Amygdala (tissue), 56 donors: Measurements from ENCODE around the gene ATP12A.
"Not testable (repeated sequence)": the region's sequence is repeated elsewhere in the genome, so short reads cannot be mapped to it uniquely, and the experiment has no call there.

ENCODE experiments used
- DNase-seq, 56 donors: peaks; one replicate each; lab custom pipeline; 2025; lab: John Stamatoyannopoulos, UW

Gene ATP12A

DNA sequence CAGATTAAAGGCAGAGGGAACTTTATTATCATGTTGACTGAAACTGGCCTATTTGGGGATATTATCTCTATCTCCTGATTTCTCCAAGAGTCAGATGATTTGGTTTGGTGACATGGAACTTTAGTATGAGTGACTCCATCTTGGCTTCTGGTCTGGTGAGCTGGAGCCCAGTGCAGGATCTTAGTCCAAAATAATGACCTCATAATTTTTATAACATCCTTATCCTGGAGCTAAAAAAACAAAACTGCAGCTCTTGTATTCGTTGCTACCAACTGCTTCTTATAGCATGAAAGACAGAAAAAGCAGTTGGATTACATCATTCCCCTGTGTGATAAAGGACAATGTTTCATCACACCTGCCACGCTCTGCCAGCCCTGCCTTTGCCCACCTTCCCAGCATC lies 44.5 kb downstream of the ATP12A start:
- no peak for DNase-seq

DNA sequence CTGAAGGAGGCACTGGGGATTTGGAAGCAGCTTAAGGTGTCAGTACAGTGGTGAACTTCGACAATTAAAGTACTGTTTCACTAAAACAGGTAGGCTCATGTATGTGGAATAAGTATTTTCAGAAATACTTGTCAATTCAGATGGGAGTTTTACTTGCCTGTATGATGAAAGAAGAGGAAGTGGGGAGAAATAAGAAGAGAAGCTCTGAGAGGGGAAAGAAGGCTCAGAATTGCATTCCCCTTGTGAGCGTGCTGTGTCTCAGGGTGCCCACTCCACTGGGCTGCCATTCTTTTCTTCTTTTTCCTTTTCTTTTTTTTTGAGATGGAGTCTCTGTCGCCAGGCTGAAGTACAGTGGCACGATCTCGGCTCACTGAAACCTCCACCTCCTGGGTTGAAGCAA lies 45.2 kb downstream of the ATP12A start:
- DNase-seq: no peak

DNA sequence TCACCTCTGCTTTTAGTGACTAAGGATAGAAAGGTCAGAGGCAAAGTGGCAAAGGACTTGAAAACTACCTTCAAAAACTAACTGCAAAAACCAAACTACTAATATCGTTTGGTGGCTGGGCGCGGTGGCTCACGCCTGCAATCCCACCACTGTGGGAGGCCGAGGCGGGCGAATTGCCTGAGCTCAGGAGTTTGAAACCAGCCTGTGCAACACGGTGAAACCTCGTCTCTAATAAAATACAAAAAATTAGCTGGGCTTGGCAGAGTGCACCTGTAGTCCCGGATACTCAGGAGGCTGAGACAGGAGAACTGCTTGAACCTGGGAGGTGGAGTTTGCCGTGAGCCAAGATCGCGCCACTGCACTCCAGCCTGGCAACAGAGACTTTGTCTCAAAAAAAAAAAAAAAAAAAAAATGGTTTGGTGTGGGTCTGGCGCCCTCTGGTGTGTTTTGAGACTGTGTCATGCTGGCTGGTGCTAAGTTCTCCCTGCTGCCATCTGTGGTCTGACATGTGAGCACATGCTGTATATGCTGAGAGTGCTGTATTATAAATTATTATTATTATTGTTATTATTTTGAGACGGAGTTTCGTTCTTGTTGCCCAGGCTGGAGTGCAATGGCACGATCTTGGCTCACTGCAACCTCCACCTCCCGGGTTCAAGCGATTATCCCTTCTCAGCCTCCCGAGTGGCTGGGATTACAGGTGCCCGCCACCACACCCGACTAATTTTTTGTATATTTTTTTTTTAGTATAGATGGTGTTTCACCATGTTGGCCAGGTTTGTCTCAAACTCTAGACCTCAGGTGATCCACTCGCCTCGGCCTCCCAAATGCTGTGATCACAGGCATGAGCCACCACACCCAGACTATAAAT lies 47.8 kb downstream of the ATP12A start:
- DNase-seq: peak in 41 of 56 donors; percentile 4 to 69 (median 31)

DNA sequence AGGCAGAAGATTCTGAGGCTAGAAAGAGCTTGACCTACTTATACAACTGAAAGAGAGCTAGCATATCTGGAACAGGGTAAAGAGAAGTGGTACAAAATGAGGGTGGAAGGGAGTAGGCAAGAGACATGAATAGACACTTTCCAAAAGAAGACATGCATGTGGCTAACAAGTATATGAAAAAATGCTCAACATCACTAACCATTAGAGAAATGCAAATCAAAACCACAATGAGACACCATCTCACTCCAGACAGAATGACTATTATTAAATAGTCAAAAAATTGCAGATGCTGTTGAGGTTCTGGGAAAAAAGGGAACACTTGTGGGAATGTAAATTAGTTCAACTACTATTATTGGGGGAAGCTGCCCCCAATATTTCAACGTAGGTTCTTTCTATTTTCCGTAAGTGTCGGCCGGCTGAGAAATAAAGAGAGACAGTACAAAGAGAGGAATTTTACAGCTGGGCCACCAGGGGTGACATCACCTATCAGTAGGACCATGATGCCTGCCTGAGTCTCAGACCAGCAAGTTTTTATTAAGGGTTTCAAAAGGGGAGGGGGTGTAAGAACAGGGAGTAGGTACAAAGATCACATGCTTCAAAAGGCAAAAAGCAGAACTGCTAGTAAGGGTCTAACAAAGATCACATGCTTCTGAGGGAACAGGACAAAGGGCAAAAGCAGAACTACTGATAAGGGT lies 50.8 kb downstream of the ATP12A start:
- DNase-seq: not testable (repeated sequence)

DNA sequence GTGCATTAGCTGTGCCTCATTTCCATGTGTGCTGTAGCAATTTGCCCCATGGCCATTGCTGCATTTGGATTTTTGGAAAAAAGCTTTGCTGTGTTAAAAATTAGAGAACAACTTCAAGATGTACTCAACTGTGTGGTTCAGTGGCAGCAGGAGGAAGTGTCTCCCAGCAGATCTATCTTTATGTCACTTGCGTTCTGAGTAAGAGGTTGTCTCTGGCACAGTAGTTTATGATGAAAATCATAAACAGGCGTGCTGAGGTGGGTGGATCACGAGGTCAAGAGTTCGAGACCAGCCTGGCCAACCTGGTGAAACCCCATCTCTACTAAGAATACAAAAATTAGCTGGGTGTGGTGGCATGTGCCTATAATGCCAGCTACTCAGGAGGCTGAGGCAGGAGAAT lies 54.7 kb downstream of the ATP12A start:
- DNase-seq: no peak

DNA sequence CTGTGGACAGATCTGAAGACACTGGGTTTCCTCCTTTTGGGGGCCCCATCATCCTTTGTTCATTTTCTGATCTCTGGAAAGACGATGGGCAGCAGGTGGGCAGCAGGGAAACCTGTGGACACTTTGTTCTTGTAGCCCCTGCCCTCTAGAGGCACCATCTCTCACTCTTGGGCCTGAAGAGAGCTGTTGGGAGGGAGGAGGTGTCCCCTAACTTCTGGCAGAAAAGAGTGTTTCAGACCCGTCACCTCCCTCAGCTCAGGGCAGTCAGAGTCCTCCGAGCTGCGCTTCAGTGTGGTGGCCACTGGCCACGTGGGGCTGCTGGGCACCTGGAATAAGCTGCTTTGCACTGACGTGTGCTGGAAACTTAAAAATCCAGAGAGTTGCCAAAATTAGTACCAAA lies 56.8 kb downstream of the ATP12A start:
- no peak for DNase-seq

DNA sequence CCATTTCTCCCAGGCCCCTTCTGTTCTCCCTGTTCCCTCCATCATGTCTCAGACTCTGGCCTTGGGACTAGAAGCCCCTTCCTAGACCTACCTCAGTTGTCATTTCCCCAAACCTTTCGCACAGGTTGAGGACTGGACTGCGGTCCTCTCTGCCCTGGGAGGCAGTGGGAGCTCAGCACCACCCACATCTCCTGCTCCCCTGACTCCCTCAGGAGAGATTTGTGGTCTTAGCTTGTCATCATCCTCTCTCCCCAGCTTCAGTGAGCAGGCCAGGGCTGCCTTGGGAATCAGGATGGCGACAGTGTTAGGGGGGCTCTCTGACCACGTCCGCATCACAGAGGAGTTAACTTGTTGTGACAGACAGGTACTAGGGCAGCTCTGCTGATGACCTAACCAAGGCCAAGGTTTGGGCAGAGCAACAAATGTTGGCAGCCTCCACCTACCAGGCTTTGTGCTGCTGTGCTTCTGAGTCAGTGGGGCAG lies 58.2 kb downstream of the ATP12A start:
- no peak for DNase-seq

DNA sequence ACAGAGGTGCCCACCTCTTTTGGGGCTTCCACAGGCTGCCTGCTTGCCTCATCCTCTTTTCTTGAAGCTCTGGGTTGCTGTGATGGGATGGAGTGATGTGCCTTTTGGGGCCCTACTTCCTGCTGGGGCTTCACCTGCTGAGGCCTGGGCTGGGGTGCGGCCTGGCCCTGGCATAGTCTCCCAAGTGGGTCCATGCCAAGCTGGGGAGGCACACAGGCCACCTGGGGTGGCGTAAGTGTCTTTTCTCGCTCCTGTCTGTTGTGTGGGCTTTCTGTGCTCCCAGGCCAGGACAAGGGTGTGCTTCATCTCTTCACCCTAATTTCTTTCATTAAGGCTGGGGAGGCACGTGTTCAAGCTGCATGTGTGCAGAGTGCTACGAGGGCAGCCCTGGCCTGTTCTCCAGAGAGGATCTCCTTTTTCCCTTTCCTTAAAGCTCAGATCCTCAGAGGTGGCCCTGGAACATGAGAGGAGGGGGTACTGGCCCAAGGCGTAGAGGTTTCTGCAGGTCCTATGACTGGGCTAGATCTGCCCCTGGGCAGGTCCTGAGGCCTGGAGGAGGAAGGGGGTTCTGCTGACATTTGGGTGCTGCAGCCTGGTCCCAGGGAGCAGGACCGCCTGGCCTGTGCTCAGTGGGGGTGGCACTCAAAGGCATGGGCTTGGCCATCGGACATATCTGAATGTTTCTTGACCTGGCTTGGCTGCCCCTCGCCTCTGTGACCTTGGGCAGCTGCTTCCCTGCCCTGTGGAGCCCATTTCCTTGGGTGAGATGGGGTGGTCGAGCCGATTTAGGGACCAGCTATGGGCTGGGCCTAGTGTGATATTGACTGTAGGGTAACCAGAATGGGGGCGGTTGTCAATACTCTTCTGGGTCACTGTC lies 60.0 kb downstream of the ATP12A start:
- no peak for DNase-seq

DNA sequence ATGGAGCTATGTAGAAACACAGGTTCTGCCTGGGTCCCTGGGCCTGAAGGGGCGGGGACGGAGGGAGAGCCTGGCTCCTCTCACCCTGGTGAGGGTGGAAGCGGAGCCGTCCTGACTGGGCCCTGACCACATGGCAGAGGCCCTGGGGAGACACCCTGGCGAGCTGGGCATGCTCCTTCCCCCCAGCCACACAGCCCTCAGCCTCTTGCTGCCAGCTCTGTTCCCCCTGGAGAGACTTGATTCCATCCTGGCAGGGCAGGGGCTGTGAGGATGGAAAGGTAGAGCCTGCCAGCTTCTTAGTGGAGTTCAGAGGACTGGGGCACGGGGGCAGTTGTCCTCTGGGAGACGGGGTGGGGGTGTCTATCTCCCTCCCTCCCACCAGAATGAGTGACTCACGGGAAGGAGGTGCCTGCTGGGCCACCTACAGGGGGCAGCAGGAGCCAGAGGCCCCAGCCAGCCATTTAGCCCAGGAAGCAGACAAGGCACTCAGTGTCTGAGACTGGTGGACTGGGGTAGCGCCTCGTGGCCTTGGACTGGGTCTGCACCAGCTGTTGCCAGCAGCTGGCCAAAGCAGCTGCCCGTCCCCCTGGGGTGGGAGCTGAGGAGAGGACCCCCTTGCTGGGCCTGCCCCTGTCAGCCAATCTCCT lies 60.9 kb downstream of the ATP12A start:
- no peak for DNase-seq

DNA sequence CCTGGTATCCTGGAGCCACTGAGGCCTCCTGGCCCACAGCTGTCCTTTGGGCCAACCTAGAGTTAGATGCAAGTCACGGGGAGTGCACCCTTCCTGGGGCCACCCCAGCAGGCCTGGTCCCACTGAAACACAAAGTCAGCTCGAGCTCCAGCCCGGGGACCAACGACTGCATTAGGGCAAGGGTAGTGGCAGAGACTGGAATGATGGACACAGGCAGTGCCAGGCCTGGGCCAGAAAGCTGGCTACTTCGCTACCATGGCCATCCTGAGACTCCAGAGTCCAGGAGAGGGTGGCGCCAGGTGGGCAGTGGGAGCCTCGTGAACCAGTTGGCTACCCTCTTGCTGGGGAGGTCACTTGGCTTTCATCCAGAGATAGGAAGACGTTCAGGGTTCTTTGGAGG lies 61.6 kb downstream of the ATP12A start:
- DNase-seq: no peak

DNA sequence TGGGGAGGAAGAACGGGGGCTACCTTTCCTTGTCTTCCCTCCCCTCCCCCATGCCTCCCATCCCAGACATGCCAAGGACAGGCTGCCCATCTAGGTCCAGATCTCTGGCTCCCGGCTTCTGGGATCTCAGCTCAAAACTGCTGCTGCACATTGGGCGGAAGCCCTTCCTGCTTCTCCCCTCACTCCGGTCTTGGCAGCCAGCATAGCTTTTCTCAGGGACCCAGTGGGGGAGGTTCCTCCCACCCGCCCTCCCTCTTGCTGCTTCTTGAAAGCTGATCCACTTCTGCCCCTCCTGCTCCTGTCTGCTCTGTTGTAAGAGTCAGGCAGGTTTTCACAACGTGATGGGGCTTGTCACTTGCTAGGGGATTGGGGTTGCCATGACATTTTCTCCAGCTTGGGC lies 62.1 kb downstream of the ATP12A start:
- DNase-seq: no peak

DNA sequence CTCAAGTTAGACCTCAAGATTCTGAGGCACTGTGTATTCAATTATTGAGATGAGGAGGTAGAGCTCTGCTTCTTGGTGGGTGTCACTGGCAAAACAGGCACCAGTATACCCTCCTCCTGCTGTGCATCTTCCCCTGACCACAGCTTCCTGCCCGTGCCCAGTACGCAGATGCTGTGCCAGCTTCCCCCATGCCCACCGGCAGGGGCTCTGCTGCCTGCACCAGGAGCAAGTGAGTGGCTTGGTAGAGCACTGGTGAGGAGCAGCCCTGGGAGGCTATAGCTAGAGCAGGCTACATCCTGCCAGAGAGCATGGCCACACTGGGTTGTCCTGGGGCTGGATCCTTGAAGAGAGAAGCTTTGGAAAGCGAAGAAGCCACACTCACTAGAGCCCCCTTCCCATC lies 62.8 kb downstream of the ATP12A start:
- DNase-seq: no peak

DNA sequence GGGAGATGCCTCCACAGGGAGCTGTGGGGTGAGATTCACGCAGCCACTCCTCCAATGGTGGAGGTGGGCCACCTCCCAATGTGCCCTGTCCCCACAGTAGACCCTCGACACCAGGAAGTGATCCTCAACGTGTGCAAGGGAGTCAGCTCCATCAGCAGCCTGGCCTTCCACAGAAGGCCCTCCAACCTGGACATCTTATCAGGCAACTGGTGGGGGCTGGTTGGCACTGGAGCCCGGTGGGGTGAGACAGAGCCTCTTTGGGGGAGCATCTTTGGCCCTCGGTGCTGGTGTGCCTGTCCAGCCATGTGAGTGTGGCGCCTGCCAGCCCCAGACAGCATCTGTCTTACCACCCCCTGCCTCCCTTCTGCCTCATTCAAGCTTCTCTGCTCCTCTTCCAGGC lies 64.0 kb downstream of the ATP12A start:
- DNase-seq: no peak

DNA sequence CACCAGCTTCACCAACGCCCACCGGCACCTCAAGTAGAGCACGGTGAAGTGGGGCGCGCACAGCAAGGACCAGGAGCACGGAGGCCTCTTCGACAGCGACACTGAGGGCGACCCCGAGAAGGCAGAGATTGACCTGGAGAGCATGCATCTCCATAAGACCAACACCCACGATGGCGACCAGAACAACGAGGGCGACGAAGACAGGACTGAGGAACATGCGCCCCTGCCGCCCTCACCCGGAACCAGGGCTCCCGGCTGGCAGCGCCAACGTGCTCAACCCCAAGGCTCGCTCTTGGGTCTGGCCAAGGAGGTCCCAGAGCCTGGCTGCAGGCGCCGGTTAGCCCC lies 65.3 kb downstream of the ATP12A start:
- no peak for DNase-seq

DNA sequence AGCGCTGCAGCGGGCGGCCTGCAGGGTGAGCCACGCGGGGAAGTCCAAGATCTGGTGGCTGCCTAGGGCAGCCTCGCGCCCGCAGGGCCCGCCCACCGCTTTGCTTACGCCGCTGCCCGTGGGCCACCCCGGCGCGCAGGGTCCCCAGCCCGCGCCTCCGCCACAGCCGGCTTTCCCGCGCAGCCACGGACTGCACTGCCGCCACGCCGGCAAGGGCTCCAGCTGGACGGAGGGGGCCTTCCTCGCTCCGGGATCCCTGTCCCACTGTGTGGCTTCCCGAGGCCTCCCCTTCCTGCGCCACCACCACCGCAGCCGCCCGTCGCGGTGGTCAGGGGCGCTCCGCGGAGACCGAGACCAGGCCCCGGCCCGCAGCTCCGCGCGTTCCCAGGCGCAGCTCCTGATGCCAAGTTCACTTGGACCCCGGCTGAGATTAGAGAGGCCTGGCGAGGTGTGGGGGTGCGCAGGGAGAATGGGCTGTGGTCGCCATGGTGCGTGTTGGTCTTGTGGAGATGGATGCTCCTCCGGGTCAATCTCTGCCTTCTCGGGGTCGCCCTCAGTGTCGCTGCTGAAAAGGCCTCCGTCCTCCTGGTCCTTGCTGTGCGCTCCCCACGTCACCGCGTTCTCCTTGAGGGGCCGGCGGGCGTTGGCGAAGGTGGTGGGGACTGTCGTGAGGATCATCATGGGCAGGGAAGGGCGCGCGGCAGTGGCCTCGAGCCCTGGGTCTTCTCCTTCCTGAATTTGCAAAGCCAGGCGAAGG lies 65.8 kb downstream of the ATP12A start:
- DNase-seq: no peak

DNA sequence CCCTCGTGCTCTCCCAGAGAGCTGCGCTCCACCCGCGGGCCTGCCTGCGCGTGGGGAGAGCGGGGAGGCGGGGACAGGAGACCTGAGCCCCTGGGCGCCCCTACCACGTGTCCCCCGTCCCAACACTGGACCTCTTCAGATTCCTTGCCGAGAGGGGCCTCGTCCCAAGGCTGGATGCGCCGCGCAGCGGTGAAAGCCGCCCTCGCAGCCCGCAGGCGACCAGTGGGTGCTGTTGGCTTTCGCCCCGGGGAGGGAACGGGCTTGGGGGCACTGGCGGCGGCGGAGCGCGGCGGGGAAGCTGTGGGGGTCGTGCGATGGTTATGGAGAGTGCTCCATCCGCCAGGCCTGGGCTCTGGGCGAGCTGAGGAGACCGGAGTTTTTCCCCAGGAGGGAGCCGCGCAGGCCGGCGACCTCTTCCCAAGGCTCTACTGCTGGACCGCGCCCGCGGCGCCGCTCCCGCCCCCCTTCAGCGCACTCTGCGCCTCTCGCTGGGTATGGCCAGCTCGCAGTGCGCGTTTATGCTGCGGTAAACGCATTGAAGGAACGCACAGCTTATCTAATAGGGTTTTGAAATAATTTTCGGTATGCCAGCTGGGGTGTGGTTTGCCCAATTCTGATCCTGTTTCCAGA lies 66.5 kb downstream of the ATP12A start:
- no peak for DNase-seq

DNA sequence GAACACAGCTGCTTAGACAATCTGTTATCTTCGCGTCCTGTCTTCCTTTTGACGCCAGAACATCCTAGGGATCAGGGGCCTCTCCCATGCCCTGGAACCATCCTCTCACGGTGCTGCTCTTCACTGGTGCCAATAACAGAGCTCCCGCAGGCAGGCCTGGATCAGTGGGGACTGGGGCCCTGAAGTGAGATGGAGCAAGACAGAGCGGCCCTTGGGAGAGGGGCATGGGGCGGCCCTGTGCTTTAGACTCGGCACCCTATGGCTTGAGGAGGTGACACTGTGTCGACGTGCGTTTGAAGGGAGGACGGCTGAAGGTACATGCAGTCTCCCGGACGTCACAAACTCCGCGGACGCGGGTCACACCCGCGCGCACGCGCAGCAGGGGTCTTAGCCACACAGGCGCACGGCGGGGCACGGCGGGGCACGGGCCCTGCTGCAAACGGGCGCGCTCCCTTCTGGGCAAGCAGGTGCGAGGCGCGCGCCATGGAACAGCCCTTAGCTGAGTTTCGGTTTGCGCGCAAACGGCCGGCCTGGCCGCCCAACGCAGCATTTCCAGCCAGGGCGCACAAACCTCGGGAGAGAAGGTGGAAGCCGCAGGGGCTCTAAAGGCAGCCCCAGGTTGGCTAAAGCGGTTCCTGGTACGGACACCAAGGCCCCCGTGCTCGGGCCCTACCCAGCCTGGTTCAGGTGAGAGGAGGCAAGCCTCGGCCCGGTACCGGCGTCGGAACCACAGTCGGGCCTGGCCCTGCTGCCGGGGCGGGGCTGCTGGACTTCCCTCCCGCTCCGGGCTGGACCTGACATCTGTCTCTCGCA lies 67.2 kb downstream of the ATP12A start:
- no peak for DNase-seq

DNA sequence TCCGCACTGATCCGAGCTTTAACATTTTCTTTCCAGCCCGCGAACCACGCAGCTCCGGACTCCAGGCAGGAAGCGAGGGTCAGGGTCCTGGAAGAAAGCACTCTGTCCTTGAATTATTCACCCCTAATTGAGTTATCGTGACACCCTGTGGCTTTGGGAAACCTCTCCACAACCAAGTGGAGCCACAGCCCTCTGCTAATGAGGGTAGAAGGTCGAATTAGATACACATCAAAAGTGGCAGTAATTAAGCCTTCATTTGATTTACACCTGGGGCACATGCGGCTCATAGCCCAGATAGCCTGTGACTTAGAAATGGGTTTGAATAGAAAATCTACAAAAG lies 67.8 kb downstream of the ATP12A start:
- no peak for DNase-seq

DNA sequence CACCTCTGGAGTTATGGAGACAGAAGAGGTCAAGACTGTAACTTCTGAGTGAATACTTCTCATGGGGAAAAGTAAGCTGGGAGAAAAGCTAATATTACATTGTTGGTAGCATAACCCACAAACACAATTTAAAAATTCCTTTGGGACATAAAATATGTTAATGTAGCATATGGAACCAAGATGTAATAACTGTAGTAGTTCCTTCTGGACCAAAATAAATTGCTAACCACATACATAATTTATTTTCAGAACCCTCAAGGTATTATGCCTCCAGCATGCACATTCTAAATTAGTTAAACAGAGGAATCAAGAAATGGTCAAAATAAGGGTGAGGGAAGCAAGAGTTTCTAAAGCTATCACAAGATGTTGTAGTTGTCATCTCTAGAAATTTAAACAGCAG lies 79.0 kb downstream of the ATP12A start:
- no peak for DNase-seq
